Measurements from ENCODE around the gene FNDC10. TPM values are rescaled to one million over a fixed set of nuclear protein-coding genes. Genes with fewer than 3 reads are reported as not detected.

Gene FNDC10
- total RNA-seq, 1 donor from 2014 or later = 2.9 TPM

DNA sequence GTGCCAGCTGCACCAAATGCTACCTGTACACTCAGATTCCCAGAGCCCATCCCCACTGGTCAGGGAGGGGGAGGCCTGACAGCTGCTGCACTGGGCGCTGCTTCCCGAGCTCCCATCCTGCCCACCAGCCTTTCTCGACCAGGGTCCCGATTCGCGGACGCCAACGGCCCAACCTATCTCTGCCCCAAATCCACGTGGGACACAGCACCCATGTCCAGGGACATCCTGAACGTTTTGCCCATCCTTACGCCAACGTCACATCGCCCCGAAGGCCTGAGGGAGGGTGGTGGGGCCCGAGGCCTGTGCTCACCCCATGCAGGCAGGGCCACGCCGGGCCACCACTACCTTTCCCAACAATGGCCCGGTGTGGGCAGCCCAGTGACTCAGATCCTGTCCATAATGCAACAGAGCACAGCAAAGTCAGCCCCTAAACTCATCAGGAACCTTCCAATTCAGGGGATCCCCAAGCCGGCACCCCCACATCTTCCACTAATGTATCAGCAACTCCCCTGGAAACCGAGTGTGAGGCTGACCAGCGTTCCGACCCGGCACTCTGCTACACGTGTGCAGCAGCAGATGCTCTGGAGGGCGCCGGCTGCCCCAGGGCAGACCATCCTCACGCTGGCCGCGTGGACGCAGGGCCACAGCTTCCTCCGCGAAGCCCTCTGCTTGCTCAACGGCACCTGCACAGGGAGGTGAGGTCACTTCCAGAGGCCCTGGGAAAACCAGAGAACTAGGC lies 48.2 kb downstream of the FNDC10 start:
- no peak for FAIRE-seq
- DNase-seq (ENCODE audit: low spot score in 2 of 2) = no peak

DNA sequence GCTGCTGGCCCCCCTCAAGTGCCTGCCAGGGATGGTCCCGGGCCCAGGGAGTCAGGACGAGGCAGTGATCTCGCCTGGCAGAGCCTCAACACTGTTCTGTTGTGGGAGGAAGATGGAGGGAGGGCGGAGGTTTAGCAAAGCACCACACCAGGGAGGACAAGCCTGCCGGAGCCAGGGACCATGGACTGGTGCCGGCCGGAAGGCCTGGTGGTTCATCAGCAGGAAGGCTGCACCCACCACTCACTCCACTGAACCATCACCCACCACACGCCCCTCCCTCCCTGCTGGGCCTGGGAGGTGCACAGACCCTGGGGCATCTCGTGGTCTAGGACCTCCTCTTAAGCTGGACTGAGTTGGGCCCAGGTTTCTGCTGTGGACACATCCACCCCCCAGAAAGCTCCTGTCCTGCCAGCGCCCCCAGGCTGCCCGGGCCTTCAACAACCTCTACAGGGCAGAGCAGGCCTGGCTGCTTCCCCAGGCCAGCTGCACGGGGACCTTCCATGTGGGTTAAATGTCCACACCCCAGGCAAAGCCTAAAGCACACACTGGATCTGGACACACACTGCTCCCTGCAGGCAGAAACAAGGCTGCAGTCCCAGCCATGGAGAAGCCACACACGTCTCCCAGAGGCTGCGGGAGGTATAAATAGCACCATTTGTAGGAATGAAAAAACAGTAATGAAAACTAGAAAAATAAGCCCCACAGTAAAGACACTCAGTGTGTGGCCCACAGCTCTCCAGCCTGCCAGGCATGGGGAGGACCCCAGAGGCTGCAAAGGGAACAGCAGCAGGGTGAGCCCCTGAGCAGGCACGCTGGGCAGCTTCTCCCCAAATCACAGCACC lies 49.1 kb downstream of the FNDC10 start:
- DNase-seq (ENCODE audit: low spot score in 2 of 2) = peak in 1 of 2 donors; percentile 64
- FAIRE-seq = no peak

DNA sequence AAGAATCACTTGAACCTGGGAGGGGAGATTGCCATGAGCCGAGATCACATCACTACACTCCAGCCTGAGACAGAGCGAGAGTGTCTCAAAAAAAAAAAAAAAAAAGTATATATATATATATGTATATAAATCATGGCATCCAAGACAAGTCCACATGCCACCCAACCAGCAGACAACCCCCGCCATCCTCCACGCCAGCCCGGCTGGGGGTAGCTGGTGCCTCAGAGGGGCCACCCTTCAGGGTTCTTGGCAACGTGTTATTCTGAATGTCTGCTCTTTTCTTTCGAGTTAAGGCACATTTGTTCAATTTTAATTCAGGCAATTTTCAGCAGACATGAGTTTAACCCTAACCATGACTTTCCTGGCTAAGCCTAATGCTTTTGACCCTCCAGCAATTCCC lies 49.8 kb downstream of the FNDC10 start:
- DNase-seq (ENCODE audit: low spot score in 2 of 2) (no peak), FAIRE-seq (no peak)

DNA sequence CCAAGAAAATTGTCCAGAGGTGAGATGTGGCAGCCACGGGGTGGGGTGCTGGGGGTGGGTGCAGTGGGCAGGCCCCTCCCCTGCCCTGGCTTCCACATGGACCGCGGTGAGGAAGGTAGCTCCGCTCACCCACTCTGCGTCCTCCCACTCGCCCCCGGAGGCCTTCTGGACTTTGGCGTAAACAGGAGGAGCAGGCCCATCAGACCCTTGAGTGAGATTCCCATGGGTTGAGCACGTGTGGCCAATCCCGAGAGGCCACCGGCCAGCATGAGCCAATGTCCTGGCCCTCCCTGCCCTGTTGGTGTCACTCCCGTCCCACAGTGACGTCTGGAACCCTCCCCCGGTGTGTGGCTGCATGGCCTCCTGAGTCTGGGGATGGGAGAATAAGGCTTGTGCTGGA lies 51.3 kb downstream of the FNDC10 start:
- FAIRE-seq = no peak
- no peak for DNase-seq (ENCODE audit: low spot score in 2 of 2)

Other genes with a start within 250 kb of the FNDC10 start
- gene MXRA8, start 241.6 kb downstream of the FNDC10 start, total RNA-seq = 10.2 TPM
- gene AURKAIP1, start 224.9 kb downstream of the FNDC10 start, total RNA-seq = 31.0 TPM
- gene CCNL2, start 200.8 kb downstream of the FNDC10 start, total RNA-seq = 84.0 TPM
- gene MRPL20, start 192.8 kb downstream of the FNDC10 start, total RNA-seq = 54.6 TPM
- gene ANKRD65, start 178.9 kb downstream of the FNDC10 start, total RNA-seq = 1.2 TPM
- 2.9 TPM for gene VWA1, start 164.4 kb downstream of the FNDC10 start, total RNA-seq
- gene ATAD3C, start 150.4 kb downstream of the FNDC10 start, total RNA-seq = not detected
- gene ATAD3B, start 128.4 kb downstream of the FNDC10 start, total RNA-seq = 10.6 TPM
- gene ATAD3A, start 88.0 kb downstream of the FNDC10 start, total RNA-seq = 9.0 TPM
- 16.3 TPM for gene TMEM240, start 59.5 kb downstream of the FNDC10 start, total RNA-seq
- 34.2 TPM for gene SSU72, start 25.3 kb downstream of the FNDC10 start, total RNA-seq
- gene MIB2, start 15.4 kb upstream of the FNDC10 start, total RNA-seq = 45.7 TPM
- gene MMP23B, start 32.0 kb upstream of the FNDC10 start, total RNA-seq = 0.82 TPM
- 9.0 TPM for gene CDK11B, start 58.9 kb upstream of the FNDC10 start, total RNA-seq
- gene SLC35E2B, start 92.7 kb upstream of the FNDC10 start, total RNA-seq = 54.6 TPM
- 18.3 TPM for gene CDK11A, start 124.2 kb upstream of the FNDC10 start, total RNA-seq
- gene NADK, start 178.3 kb upstream of the FNDC10 start, total RNA-seq = 23.2 TPM

All from frontal cortex (tissue), 4 donors.